ENCODE results near the gene GLRA3. TPM values are rescaled to one million over a fixed set of nuclear protein-coding genes. Genes with fewer than 3 reads are reported as not detected.

GLRA3 gene
- total and polyA plus RNA-seq, 2 experiments from 2014 or later = 0.03 to 0.19 TPM

- no peak for ATAC-seq
These were observed 121.1 kb downstream of the GLRA3 start for GRCh38 chr4:174707902-174708301.

More at GRCh38 chr4:174707902-174708301, 121.1 kb downstream of the GLRA3 start:
- no peaks in the 10 kb centered on the region for H3K4me1 ChIP-seq (ENCODE audit: insufficient read depth)
- no peak for TF ChIP-seq ZNF114 (CRISPR knock-in tag; IDR thresholded peaks at IDR 0.05)
- TF ChIP-seq NANOG (IDR thresholded peaks at IDR 0.05; ENCODE audit: borderline replicate concordance) = no peak
- no peak for TF ChIP-seq CTCF (conservative IDR thresholded peaks at IDR 0.05; ENCODE audit: low read depth in 2 of 2)
- TF ChIP-seq POLR2AphosphoS5 (IDR thresholded peaks at IDR 0.05; ENCODE audit: low read depth) = no peak
- no peak for TF ChIP-seq STAT1 (IDR thresholded peaks at IDR 0.05; ENCODE audit: unreplicated experiment)
- no peak for TF ChIP-seq ZNF331 (CRISPR knock-in tag; IDR thresholded peaks at IDR 0.05; ENCODE audit: low read depth)
- no peak for TF ChIP-seq ETS1 (IDR thresholded peaks at IDR 0.05)
- no peak for TF ChIP-seq EZH2phosphoT487 (IDR thresholded peaks at IDR 0.05; ENCODE audit: unreplicated experiment)
- no peak for TF ChIP-seq REST (IDR thresholded peaks at IDR 0.05; ENCODE audit: unreplicated experiment)
- no peak for TF ChIP-seq ZNF462 (CRISPR knock-in tag; IDR thresholded peaks at IDR 0.05)
- TF ChIP-seq CREB1 (CRISPR knock-in tag; IDR thresholded peaks at IDR 0.05; ENCODE audit: low read depth) = no peak
- TF ChIP-seq EZH2 (IDR thresholded peaks at IDR 0.05; ENCODE audit: low read depth, unreplicated experiment) = no peak
- no peak for TF ChIP-seq JUNB (IDR thresholded peaks at IDR 0.05; ENCODE audit: unreplicated experiment)
- H3K27me3 ChIP-seq (ENCODE audit: insufficient read depth) = no peaks in the 10 kb centered on the region
- no peaks in the 10 kb centered on the region for H4K20me1 ChIP-seq (replicated peaks; ENCODE audit: insufficient read depth)
- no peaks in the 10 kb centered on the region for H3K9me2 ChIP-seq (ENCODE audit: insufficient read depth)
- H3K36me3 ChIP-seq (ENCODE audit: insufficient read depth) = no peaks in the 10 kb centered on the region
- no peaks in the 10 kb centered on the region for H3F3A ChIP-seq (replicated peaks; ENCODE audit: low read depth)
- no peak overlapping the region for H3K4me3 ChIP-seq
- no peak for DNase-seq (ENCODE audit: low spot score)
- no peaks in the 10 kb centered on the region for H3K9me3 Mint-ChIP-seq
- H3K27me3 Mint-ChIP-seq (ENCODE audit: insufficient read depth, low read depth, poor library complexity) = no peaks in the 10 kb centered on the region
- H3K27ac ChIP-seq (ENCODE audit: low read depth) = no peak overlapping the region
- no peaks in the 10 kb centered on the region for H3K79me2 ChIP-seq (replicated peaks; ENCODE audit: insufficient read depth)
- H3K4me3 Mint-ChIP-seq = no peak overlapping the region
- H3K27ac Mint-ChIP-seq = no peak overlapping the region
- H2AFZ ChIP-seq = no peak overlapping the region
- H3K4me1 Mint-ChIP-seq = no peaks in the 10 kb centered on the region
- H3K4me2 ChIP-seq = no peak overlapping the region
- no peaks in the 10 kb centered on the region for H3K36me3 Mint-ChIP-seq (ENCODE audit: low read depth)

All from GM23338 (cell line).